OCI-LY3 (cell line): ENCODE measurements around the gene PGS1.

Experiments used
- H2AFZ ChIP-seq: fragments of 200-600, 300-600 bp; shearing (Covaris generic); 2 replicates; pipeline ENCODE4 v1.6.0; 2014; ENCODE audit warnings: antibody characterized with exemption, low read depth, low read length
- H3K27ac ChIP-seq: fragments of 200-600, 300-600 bp; sonication (generic); 2 replicates; pipeline ENCODE4 v1.5.1; 2014; ENCODE audit warnings: mild to moderate bottlenecking, low read length, moderate library complexity, mixed read lengths
- H3K27me3 ChIP-seq: fragments of 200-600, 300-600 bp; sonication (generic); 2 replicates; pipeline ENCODE4 v1.6.1; 2014; ENCODE audit warnings: low read depth, low read length, mixed read lengths
- H3K36me3 ChIP-seq: fragments of 200-600, 300-600 bp; sonication (generic); replicated peaks from 2 replicates; pipeline ENCODE3; 2014; ENCODE audit warnings: low read depth, low read length, mixed read lengths
- H3K4me1 ChIP-seq: fragments of 300-600, 200-600 bp; sonication (generic); 2 replicates; pipeline ENCODE4 v1.6.1; 2014; ENCODE audit warnings: low read length, mixed read lengths
- H3K4me2 ChIP-seq: fragments of 200-600, 300-600 bp; sonication (generic); 2 replicates; pipeline ENCODE4 v1.6.1; 2014; ENCODE audit warnings: low read length, mixed read lengths
- H3K4me3 ChIP-seq: fragments of 300-600, 200-600 bp; sonication (generic); 2 replicates; pipeline ENCODE4 v1.5.1; 2014; ENCODE audit warnings: antibody characterized with exemption, mild to moderate bottlenecking, low read length, moderate library complexity
- H3K79me2 ChIP-seq: fragments of 300-600, 200-600 bp; shearing (Covaris generic); 2 replicates; pipeline ENCODE4 v1.6.1; 2014; ENCODE audit warnings: mild to moderate bottlenecking, low read length, mixed read lengths
- H3K9ac ChIP-seq: fragments of 300-600, 200-600 bp; shearing (Covaris generic); 2 replicates; pipeline ENCODE4 v1.6.0; 2014; ENCODE audit warnings: mild to moderate bottlenecking, low read length, moderate library complexity
- H3K9me3 ChIP-seq: fragments of 200-600, 300-600 bp; shearing (Covaris generic); 2 replicates; pipeline ENCODE4 v1.6.1; 2014; ENCODE audit warnings: low read length, mixed read lengths; ENCODE audit not compliant: insufficient read depth
- H4K20me1 ChIP-seq: fragments of 200-600, 300-600 bp; sonication (generic); 2 replicates; pipeline ENCODE4 v1.6.1; 2016; ENCODE audit warnings: low read length, mixed read lengths; ENCODE audit not compliant: insufficient read depth
- CTCF ChIP-seq: fragments of 200-600, 300-600 bp; sonication (generic); IDR thresholded peaks from 2 replicates; pipeline ENCODE4 v1.5.1; 2014; ENCODE audit warnings: antibody characterized with exemption, low read length, low read depth
- EZH2phosphoT487 ChIP-seq: fragments of 200-600 bp; shearing (Covaris generic); IDR thresholded peaks from 2 replicates; pipeline ENCODE4 v1.6.1; 2018; ENCODE audit warnings: antibody characterized with exemption, mixed run types, low read depth

The PGS1 gene

GRCh38 chr17:78428836-78429617 is 50.6 kb downstream of the PGS1 start:
- H3K27ac ChIP-seq: no peak overlapping the region
- no peak for TF ChIP-seq CTCF
- no peak for TF ChIP-seq EZH2phosphoT487
- H3K27me3 ChIP-seq: no peaks in the 10 kb centered on the region
- no peaks in the 10 kb centered on the region for H3K79me2 ChIP-seq
- H3K9ac ChIP-seq: no peak overlapping the region
- no peaks in the 10 kb centered on the region for H4K20me1 ChIP-seq
- H3K36me3 ChIP-seq: peaks cover 36% of the 10 kb centered on the region
- H3K4me3 ChIP-seq: no peak overlapping the region
- no peaks in the 10 kb centered on the region for H3K4me1 ChIP-seq
- no peaks in the 10 kb centered on the region for H3K9me3 ChIP-seq
- no peak overlapping the region for H3K4me2 ChIP-seq
- no peak overlapping the region for H2AFZ ChIP-seq

GRCh38 chr17:78429618-78429995 is 51.2 kb downstream of the PGS1 start:
- H3K36me3 ChIP-seq: peaks cover 30% of the 10 kb centered on the region

DNA sequence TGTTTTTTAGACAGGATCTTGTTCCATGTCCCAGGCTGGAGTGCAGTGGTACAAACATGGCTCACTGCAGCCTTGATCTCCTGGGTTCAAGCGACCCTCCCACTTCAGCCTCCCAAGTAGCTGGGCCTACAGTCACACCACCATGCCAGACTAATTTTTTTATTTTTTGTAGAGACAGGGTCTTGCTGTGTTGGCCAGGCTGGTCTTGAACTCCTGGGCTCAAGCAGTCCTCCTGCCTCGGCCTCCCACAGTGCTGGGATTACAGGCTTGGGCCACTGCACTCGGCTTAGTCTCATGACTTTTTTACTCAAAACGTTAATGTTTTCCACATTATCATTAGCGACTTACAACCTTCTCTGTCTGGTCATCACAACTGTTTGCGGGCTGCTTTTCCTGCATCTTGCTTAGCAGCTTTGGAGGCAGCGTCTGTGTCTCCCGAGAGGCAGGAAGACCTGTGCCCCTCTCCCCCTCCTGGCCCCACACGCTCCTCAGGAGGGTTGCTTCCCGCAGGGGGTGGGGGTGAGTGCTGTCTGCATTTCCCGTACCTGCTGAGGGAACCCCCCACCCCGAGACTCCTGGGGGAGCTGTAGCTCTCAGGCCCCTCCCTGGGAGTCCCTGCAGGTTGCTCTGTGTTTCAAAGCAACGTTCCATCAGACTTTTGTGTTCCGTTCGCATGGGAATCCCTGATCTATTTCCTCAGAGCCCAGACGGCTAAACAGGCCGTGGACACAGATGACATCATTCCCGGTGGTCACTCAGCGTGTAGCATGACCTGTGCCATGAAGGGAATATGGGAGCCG is 52.6 kb downstream of the PGS1 start:
- H3K27me3 ChIP-seq: no peaks in the 10 kb centered on the region
- no peak overlapping the region for H3K4me2 ChIP-seq
- no peak overlapping the region for H3K9ac ChIP-seq
- TF ChIP-seq CTCF (no peak), EZH2phosphoT487 (no peak)
- H3K4me1 ChIP-seq: no peaks in the 10 kb centered on the region
- H3K4me3 ChIP-seq: no peak overlapping the region
- peaks cover 18% of the 10 kb centered on the region for H3K36me3 ChIP-seq
- no peaks in the 10 kb centered on the region for H3K9me3 ChIP-seq
- no peaks in the 10 kb centered on the region for H3K79me2 ChIP-seq
- no peak overlapping the region for H3K27ac ChIP-seq
- H4K20me1 ChIP-seq: no peaks in the 10 kb centered on the region
- H2AFZ ChIP-seq: no peak overlapping the region

More at GRCh38 chr17:78429618-78429995, 51.2 kb downstream of the PGS1 start:
- Histone ChIP-seq H3K9me3 (no peaks in the 10 kb centered on the region), H3K79me2 (no peaks in the 10 kb centered on the region), H4K20me1 (no peaks in the 10 kb centered on the region), H3K4me1 (no peaks in the 10 kb centered on the region), H3K27ac (no peak overlapping the region), H2AFZ (no peak overlapping the region), H3K27me3 (no peaks in the 10 kb centered on the region), H3K4me2 (no peak overlapping the region), H3K4me3 (no peak overlapping the region), H3K9ac (no peak overlapping the region)
- no peak for TF ChIP-seq EZH2phosphoT487

- no peaks in the 10 kb centered on the region for H3K9me3 ChIP-seq
- peaks cover 13% of the 10 kb centered on the region for H3K36me3 ChIP-seq
- H3K4me3 ChIP-seq: no peak overlapping the region
- no peak overlapping the region for H2AFZ ChIP-seq
- H3K9ac ChIP-seq: no peak overlapping the region
- no peaks in the 10 kb centered on the region for H4K20me1 ChIP-seq
- TF ChIP-seq EZH2phosphoT487 (no peak), CTCF (no peak)
- H3K4me2 ChIP-seq: no peak overlapping the region
- H3K4me1 ChIP-seq: no peaks in the 10 kb centered on the region
- H3K27ac ChIP-seq: no peak overlapping the region
- no peaks in the 10 kb centered on the region for H3K79me2 ChIP-seq
- H3K27me3 ChIP-seq: no peaks in the 10 kb centered on the region
Measured at GRCh38 chr17:78431692-78431958, 53.2 kb downstream of the PGS1 start.
